ENCODE data around the gene CALHM2. TPM values are rescaled to one million over a fixed set of nuclear protein-coding genes. Genes with fewer than 3 reads are reported as not detected.

CALHM2 gene
- total RNA-seq (1 to 10 TPM; 1.6 to 3.7 TPM), polyA plus RNA-seq (1 to 10 TPM; 2.7 to 5.0 TPM)

DNA sequence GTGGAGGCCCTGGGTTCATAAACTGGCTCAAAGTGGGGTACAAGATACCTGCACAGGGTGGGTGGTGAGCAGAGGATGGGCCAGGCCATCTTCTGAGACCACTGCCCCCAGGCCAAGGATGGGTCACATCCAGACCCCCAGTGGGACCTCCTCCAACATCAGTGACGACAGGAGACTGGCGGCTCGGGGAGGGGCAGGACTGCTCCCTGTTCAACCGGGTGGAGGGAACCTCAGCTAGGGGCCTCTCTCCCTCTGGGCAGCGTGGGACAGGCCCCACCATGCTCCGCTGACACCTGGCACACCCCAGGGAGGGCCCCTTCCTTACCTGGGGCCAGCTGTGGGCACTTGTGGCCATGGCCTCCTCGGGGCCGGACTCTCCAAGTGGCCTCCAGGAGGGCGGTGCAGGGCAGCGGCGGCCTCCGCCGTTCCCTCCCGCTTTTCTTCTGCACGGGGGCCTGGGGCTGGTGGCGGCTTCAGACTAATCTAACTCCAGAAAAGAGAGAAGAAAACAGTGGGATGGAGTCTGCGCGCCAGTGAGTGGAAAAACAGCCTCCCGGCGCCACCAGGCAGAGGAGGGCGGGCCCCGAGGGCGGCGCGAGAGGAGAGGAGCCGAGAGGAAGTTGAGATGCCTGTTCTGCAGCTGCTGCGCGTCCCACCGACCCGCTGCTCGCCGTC, at the start of gene CALHM2:
Gene CALHM2, minus strand, starts transcription at position 540 of the 675 bp plus-strand sequence. CDS start 2,429 bp downstream, outside the sequence.
- Histone ChIP-seq H3K4me3 (ENCODE audit: low read depth in 1 of 3, low read length in 3 of 3) (peak within 1 kb of the TSS; percentile 25 to 58 (median 42)), H3K9ac (ENCODE audit: low read depth in 1 of 2, low read length in 2 of 2) (peak within 1 kb of the TSS; percentile 36 to 48), H3K36me3 (ENCODE audit: control insufficient read depth in 4 of 4, insufficient read depth in 3 of 4, low read depth in 1 of 4, low read length in 3 of 4) (peaks cover 0 to 8% (median 2%) of the 10 kb centered on the region in 4 donors), H3K27ac (ENCODE audit: low read depth in 1 of 2, low read length in 2 of 2) (peak within 1 kb of the TSS; percentile 72 to 80), H3K27me3 (ENCODE audit: control insufficient read depth in 4 of 4, insufficient read depth in 4 of 4, low read length in 3 of 4) (no peaks in the 10 kb centered on the region), H3K4me1 (ENCODE audit: control insufficient read depth in 4 of 4, insufficient read depth in 4 of 4, low read length in 3 of 4) (peaks cover 0 to 5% (median 2%) of the 10 kb centered on the region in 4 donors), H3K9me3 (ENCODE audit: control insufficient read depth in 4 of 4, low read length in 3 of 4) (no peaks in the 10 kb centered on the region)
- TF ChIP-seq YY1 (IDR thresholded peaks at IDR 0.05) (no peak), RXRA (IDR thresholded peaks at IDR 0.05) (no peak), EGR1 (IDR thresholded peaks at IDR 0.05; ENCODE audit: low read depth in 2 of 2) (no peak), NR2F2 (IDR thresholded peaks at IDR 0.05) (no peak), JUND (IDR thresholded peaks at IDR 0.05) (no peak), HNF4G (IDR thresholded peaks at IDR 0.05) (no peak), CTCF (IDR thresholded peaks at IDR 0.05; ENCODE audit: low read depth, low read length, missing input control) (no peak), RAD21 (IDR thresholded peaks at IDR 0.05) (no peak), FOXA2 (IDR thresholded peaks at IDR 0.05) (no peak), TAF1 (conservative IDR thresholded peaks at IDR 0.05) (no peak), GABPA (IDR thresholded peaks at IDR 0.05 in 1 of 2, conservative IDR thresholded peaks at IDR 0.05 in 1 of 2) (no peak), MAX (IDR thresholded peaks at IDR 0.05) (no peak), FOXA1 (IDR thresholded peaks at IDR 0.05) (no peak), SP1 (IDR thresholded peaks at IDR 0.05) (no peak), HNF4A (conservative IDR thresholded peaks at IDR 0.05) (no peak)
- TF ChIP-seq, protein P1, sequence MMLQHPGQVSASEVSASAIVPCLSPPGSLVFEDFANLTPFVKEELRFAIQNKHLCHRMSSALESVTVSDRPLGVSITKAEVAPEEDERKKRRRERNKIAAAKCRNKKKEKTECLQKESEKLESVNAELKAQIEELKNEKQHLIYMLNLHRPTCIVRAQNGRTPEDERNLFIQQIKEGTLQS (IDR thresholded peaks at IDR 0.05) = no peak
- TF ChIP-seq, protein P2, sequence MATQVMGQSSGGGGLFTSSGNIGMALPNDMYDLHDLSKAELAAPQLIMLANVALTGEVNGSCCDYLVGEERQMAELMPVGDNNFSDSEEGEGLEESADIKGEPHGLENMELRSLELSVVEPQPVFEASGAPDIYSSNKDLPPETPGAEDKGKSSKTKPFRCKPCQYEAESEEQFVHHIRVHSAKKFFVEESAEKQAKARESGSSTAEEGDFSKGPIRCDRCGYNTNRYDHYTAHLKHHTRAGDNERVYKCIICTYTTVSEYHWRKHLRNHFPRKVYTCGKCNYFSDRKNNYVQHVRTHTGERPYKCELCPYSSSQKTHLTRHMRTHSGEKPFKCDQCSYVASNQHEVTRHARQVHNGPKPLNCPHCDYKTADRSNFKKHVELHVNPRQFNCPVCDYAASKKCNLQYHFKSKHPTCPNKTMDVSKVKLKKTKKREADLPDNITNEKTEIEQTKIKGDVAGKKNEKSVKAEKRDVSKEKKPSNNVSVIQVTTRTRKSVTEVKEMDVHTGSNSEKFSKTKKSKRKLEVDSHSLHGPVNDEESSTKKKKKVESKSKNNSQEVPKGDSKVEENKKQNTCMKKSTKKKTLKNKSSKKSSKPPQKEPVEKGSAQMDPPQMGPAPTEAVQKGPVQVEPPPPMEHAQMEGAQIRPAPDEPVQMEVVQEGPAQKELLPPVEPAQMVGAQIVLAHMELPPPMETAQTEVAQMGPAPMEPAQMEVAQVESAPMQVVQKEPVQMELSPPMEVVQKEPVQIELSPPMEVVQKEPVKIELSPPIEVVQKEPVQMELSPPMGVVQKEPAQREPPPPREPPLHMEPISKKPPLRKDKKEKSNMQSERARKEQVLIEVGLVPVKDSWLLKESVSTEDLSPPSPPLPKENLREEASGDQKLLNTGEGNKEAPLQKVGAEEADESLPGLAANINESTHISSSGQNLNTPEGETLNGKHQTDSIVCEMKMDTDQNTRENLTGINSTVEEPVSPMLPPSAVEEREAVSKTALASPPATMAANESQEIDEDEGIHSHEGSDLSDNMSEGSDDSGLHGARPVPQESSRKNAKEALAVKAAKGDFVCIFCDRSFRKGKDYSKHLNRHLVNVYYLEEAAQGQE (IDR thresholded peaks at IDR 0.05) = no peak
- TF ChIP-seq, protein P3, sequence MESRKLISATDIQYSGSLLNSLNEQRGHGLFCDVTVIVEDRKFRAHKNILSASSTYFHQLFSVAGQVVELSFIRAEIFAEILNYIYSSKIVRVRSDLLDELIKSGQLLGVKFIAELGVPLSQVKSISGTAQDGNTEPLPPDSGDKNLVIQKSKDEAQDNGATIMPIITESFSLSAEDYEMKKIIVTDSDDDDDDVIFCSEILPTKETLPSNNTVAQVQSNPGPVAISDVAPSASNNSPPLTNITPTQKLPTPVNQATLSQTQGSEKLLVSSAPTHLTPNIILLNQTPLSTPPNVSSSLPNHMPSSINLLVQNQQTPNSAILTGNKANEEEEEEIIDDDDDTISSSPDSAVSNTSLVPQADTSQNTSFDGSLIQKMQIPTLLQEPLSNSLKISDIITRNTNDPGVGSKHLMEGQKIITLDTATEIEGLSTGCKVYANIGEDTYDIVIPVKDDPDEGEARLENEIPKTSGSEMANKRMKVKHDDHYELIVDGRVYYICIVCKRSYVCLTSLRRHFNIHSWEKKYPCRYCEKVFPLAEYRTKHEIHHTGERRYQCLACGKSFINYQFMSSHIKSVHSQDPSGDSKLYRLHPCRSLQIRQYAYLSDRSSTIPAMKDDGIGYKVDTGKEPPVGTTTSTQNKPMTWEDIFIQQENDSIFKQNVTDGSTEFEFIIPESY (IDR thresholded peaks at IDR 0.05) = no peak
- 9% methylated on average over 32 of the region's 32 CpGs for WGBS
- no peak for DNase-seq (ENCODE audit: low spot score)
